Activated CD8-positive, alpha-beta memory T cell treated with anti-CD3 and anti-CD28 coated beads for 36 hours (primary cell): ENCODE measurements around the gene NKAPL. TPM values are rescaled to one million over a fixed set of nuclear protein-coding genes. Genes with fewer than 3 reads are reported as not detected.

Experiments
- CTCF ChIA-PET: fragments of 350-600 bp; sonication (Branson Sonifier 250); formaldehyde crosslinking; loops from one replicate; lab custom pipeline; 2021; ENCODE audit warnings: antibody characterized with exemption; lab: Charles Lee
- POLR2A ChIA-PET: fragments of 350-600 bp; sonication (Branson Sonifier 250); formaldehyde crosslinking; loops from one replicate; lab custom pipeline; 2021; ENCODE audit warnings: antibody characterized with exemption; lab: Charles Lee
- total RNA-seq, 2 experiments: library from RNA; stranded (reverse); gene quantifications; one replicate each; pipeline ENCODE4 v1.2.3, GENCODE V29; 2021

Gene NKAPL
- total RNA-seq, 2 experiments from 2014 or later = 0.30 to 0.40 TPM

DNA sequence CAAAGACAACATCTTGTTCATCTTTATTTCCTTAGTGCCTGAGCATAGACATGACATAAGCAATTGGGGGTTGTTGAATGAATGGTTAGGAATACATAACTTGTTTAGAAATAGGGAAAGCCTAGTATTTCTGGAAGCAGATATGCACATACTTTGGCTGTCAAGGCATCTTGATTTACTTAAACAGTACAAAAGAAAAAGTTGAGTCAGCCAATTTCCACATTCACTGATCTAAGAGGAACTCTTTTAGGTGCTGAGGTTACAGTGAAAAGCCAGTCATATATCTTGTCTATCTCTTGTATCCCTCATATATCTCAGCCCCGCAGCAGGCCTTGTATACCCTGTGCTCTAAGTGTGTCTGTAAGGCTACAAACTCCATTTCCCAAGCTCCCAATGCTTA lies 18.6 kb upstream of the NKAPL start:
- CTCF ChIA-PET = no interaction called here
- POLR2A ChIA-PET = no interaction called here

- CTCF ChIA-PET = no interaction called here
These were observed 15.2 kb upstream of the NKAPL start for GRCh38 chr6:28243946-28244345.

GRCh38 chr6:28245206-28245941 lies 13.7 kb upstream of the NKAPL start:
- POLR2A ChIA-PET = no interaction called here
- CTCF ChIA-PET = no interaction called here

More at GRCh38 chr6:28243946-28244345, 15.2 kb upstream of the NKAPL start:
- POLR2A ChIA-PET = no interaction called here

- CTCF ChIA-PET = no interaction called here
- POLR2A ChIA-PET = no interaction called here
These were observed 10.2 kb upstream of the NKAPL start for GRCh38 chr6:28248916-28249315.

DNA sequence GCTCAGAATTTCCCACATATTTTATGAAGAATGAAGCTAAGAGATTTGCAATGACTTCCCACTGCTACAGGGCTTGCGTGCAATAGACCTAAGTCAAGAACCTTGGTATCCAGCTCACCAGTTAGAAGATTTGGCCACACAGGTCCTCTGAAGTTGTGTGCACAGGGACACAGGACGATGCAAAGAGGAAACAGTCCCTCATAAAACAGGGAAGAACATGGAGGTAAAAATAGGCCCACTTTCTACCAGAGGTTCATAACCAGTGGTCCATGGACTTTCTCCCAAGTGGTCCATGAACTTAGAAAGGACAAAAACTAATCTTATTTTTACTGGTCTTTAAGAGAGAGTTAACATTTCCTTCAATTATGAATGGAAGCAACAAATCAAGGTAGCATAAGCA lies 8.3 kb upstream of the NKAPL start:
- POLR2A ChIA-PET = no interaction called here
- CTCF ChIA-PET = no interaction called here

DNA sequence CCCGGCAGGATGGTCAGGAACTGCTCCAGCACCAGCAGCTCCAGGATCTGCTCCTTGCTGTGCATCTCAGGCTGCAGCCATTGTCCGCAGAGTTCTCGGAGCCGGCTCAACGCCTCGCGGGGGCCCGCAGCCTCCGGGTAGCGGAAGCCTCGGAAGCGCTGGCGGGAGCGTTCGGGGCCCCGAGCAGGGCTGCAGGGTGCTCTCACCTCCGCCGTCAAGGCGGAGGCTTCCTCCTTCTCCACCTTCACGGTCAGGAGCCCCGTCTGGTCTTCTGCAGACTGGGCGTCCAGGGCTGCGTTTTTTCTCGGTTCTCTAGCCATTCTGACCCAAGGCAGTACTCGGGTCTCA lies 7.5 kb upstream of the NKAPL start:
- CTCF ChIA-PET = no interaction called here
- POLR2A ChIA-PET = interaction anchor here (0.6 to 1.2 kb wide), 2 partner anchors 16 to 172 kb away, joined by 4 to 5 read pairs; partner anchors contain the start of genes ZNF165 and ZSCAN26

DNA sequence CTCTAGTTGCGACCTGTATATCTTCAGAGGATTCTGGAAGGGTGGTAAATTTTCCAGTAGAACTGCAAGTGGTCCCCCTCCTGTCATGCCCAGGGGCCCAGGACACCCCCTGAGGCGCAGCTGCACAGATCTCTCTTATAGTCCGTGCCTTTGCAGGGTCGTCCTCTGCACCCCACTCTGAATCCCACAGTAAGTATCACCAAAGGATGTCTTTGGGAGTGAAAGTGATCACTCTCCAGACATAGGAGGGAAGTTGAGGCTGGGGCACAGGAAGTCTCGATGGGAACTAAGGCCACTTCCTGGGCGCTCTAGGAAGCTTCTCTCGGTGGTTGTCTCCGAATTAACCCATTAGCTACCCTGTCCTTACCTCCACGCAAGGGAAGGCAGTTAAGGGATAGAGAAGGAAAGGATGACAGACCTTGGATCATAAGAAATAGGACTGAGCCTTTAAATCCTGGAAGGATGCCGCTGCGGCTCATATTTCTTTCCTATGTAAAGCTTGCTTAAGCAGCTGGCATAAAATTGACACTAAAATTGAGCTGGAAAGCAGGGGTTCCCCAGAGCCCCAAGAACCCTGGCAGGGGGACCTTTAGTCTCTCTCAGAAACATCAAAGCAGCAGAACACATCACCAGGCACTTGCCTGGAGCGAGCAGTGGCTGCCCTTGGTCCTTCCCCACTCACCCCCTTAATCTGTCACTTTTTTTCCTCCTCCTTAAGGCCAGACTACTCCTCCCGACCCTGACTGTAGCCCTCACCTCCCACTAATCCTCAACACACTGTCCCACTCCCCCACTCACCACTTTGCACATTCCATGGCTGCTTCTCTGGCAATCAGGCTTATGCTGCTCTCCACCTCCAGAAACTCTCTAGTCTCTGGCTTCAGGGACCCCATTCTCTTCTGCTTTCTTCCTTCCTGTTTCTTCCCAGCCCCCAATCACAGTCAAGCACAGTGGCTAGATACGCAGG lies 6.8 kb upstream of the NKAPL start, which contains the start of gene ZKSCAN4:
Gene ZKSCAN4, minus strand, starts transcription at position 261 of the 967 bp plus-strand sequence. CDS start 289 bp downstream, outside the sequence.
- ChIA-PET POLR2A (interaction anchor here (0.6 to 1.2 kb wide), 4 partner anchors 15 to 172 kb away, joined by 3 to 5 read pairs (median 4); partner anchors contain the start of genes ZNF165, ZSCAN26 and ZSCAN31), CTCF (interaction anchor here (1.0 to 1.4 kb wide), 3 partner anchors 11 to 110 kb away, joined by 3 to 6 read pairs (median 4); partner anchors contain the start of gene ZKSCAN8)

DNA sequence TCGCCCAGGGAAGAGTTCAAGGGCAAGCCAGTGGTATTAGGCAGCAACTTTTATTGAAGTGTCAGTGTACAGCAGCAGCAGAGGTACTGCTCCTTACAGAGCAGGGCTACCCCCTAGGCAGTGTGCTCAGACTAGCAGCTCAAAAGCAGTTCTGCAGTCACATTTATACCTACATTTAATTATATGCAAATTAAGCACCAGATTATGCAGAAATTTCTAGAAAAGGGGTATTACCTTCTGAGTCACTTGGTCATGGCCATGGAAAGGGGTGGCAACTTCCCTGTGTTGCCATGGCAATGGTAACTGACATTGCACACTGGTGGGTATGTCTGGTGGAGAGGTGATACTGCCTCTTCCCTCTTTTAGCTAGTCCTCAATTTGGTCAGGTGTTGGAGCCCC lies 5.0 kb upstream of the NKAPL start:
- CTCF ChIA-PET = interaction anchor here (0.6 kb wide), 1 partner anchor 58 kb away, joined by 6 read pairs; no protein-coding TSS in a partner anchor

GRCh38 chr6:28257042-28257441 lies 2.1 kb upstream of the NKAPL start:
- POLR2A ChIA-PET = no interaction called here
- CTCF ChIA-PET = no interaction called here

More for the DNA sequence above, 5.0 kb upstream of the NKAPL start:
- POLR2A ChIA-PET = no interaction called here

- POLR2A ChIA-PET = no interaction called here
- CTCF ChIA-PET = interaction anchor here (1.3 kb wide), 1 partner anchor 11 kb away, joined by 4 read pairs; the partner anchor contains the start of gene ZKSCAN4
These were observed 4.8 kb downstream of the NKAPL start for GRCh38 chr6:28263922-28264321.

DNA sequence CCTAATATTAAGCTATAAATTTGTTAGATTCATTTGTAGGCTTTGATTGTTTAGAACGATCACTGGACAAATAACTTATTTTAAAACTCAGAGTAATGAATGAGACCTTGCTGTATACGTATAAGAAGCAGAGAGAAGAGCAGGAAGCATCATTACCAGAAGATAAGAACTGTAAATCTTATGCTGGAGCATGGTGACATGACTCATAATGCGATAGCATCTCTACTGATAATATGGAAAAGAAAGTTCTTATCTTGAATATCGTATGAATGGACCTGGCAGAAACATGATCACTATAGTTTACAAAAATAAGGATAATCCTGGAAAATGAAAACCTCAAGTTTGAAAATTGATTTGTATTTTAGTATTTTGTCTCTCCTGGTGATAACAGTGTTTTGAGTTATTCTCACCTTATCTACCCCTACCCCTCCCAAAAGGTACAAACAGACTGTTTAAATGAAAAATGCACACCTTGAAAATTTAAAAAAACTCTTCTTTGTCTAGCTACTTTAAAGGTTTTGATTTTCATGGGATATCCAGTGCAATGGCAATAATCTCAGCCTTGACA lies 5.8 kb downstream of the NKAPL start:
- ChIA-PET CTCF (interaction anchor here (0.7 kb wide), 1 partner anchor 18 kb away, joined by 3 read pairs; no protein-coding TSS in a partner anchor), POLR2A (no interaction called here)

- CTCF ChIA-PET = interaction anchor here (1.2 to 1.5 kb wide), 2 partner anchors 89 to 126 kb away, joined by 4 to 12 read pairs; no protein-coding TSS in a partner anchor
- POLR2A ChIA-PET = interaction anchor here (0.7 to 1.5 kb wide), 4 partner anchors 13 to 89 kb away, joined by 3 to 5 read pairs (median 4); partner anchors contain the start of genes ZKSCAN3 and ZKSCAN4
These were observed 7.5 kb downstream of the NKAPL start for GRCh38 chr6:28266563-28266961.

GRCh38 chr6:28266962-28267694 lies 8.0 kb downstream of the NKAPL start, which contains the start of gene ZSCAN26:
ZSCAN26 (plus strand) TSS chr6:28267143; CDS start chr6:28271920, 4,777 bp downstream.
- POLR2A ChIA-PET = interaction anchor here (0.7 to 1.5 kb wide), 5 partner anchors 13 to 1122 kb away, joined by 3 to 5 read pairs (median 3); partner anchors contain the start of genes ZKSCAN3 and ZKSCAN4
- CTCF ChIA-PET = interaction anchor here (1.2 to 1.5 kb wide), 2 partner anchors 89 to 127 kb away, joined by 4 to 12 read pairs; no protein-coding TSS in a partner anchor

- CTCF ChIA-PET = interaction anchor here (1.2 to 1.5 kb wide), 2 partner anchors 88 to 127 kb away, joined by 4 to 12 read pairs; no protein-coding TSS in a partner anchor
- POLR2A ChIA-PET = interaction anchor here (0.8 to 1.5 kb wide), 4 partner anchors 12 to 1122 kb away, joined by 3 to 5 read pairs (median 4); partner anchors contain the start of genes ZKSCAN3 and ZKSCAN4
These were observed 8.6 kb downstream of the NKAPL start for GRCh38 chr6:28267695-28268059.

- ChIA-PET CTCF (interaction anchor here (0.5 kb wide), 1 partner anchor 333 kb away, joined by 3 read pairs; no protein-coding TSS in a partner anchor), POLR2A (no interaction called here)
These were observed 10.4 kb downstream of the NKAPL start for GRCh38 chr6:28269492-28269891.

DNA sequence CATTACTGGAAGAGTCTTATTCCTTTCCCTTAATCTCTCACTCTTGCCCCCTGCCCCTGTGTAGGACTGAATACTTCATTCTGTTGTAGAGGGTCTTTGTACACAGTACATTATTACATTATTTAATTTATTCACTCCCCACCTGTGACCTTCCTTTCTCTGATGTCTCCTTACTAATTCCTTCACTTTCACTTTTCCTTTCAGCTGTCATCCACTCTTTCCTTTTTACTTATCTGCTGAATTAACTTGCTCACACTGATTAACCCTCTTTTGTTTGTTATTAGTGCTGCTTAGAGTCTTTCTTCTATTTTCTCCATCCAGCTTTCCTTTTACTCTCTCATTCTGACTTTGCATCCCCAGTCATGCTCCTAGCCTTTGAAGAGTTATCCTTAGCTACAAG lies 15.8 kb downstream of the NKAPL start:
- CTCF ChIA-PET = interaction anchor here (0.6 kb wide), 1 partner anchor 54 kb away, joined by 4 read pairs; no protein-coding TSS in a partner anchor
- POLR2A ChIA-PET = no interaction called here

DNA sequence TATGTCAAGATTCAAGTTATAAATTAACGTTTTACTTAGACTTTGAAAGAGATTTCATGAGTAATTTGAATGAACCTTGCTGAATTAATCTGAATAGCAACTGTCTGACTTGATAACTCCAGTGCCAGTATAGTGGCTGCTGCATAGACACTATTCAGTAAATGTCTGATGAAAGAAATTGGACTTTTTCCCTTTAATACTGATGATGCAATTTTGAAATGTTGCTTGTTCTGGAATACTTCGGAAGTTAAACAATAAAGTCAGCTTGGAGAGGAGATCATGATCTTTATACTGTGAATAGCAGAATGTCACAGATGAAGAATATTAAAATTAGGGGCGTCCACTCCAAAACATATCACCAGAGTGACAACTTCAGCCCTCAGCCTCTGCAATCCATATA lies 18.6 kb downstream of the NKAPL start:
- POLR2A ChIA-PET = no interaction called here
- CTCF ChIA-PET = no interaction called here
